ENCODE results near the gene PSMA1. TPM values are rescaled to one million over a fixed set of nuclear protein-coding genes. Genes with fewer than 3 reads are reported as not detected.

The PSMA1 gene
- polyA plus RNA-seq, 3 donors: 163 to 228 (median 201) TPM

GRCh38 chr11:14542324-14542723 lies 22.1 kb upstream of the PSMA1 start:
- Histone ChIP-seq H3K4me3 (replicated peaks in 1 of 3; ENCODE audit: low read depth in 2 of 3, low read length in 3 of 3) (peak overlapping the region in 1 of 3 experiments; percentile 37), H3K79me2 (ENCODE audit: insufficient read depth, low read length) (peaks cover 10% of the 10 kb centered on the region), H3K9me3 (replicated peaks in 1 of 2; ENCODE audit: control insufficient read depth in 1 of 2, insufficient read depth in 1 of 2, low read length in 2 of 2) (no peaks in the 10 kb centered on the region), H3K4me2 (replicated peaks; ENCODE audit: extremely low read depth, low read length, poor library complexity, severe bottlenecking) (peak overlapping the region; percentile 41), H4K20me1 (ENCODE audit: insufficient read depth, low read length) (no peaks in the 10 kb centered on the region), H3K36me3 (replicated peaks in 1 of 2; ENCODE audit: control insufficient read depth in 1 of 2, insufficient read depth in 2 of 2, low read length in 2 of 2) (no peaks in the 10 kb centered on the region), H2AFZ (ENCODE audit: insufficient read depth, low read depth, low read length, poor library complexity, severe bottlenecking) (no peak overlapping the region), H3K4me1 (ENCODE audit: control insufficient read depth in 1 of 2, insufficient read depth in 2 of 2, low read length in 2 of 2) (peaks cover 62 to 69% of the 10 kb centered on the region in 2 donors), H3K27ac (ENCODE audit: low read depth in 1 of 2, low read length in 2 of 2) (peak overlapping the region; percentile 55 to 92), H3K27me3 (ENCODE audit: control insufficient read depth in 2 of 2, insufficient read depth in 2 of 2, low read length in 2 of 2) (no peaks in the 10 kb centered on the region), H3K9ac (ENCODE audit: insufficient read depth, low read length, poor library complexity, severe bottlenecking) (no peak overlapping the region)
- DNase-seq: peak; percentile 12 to 32 (median 31)
- peak overlapping the region; percentile 73 to 94 (median 92) for H3K27ac Mint-ChIP-seq
- peaks cover 63% of the 10 kb centered on the region for H3K4me1 Mint-ChIP-seq
- H3K4me3 Mint-ChIP-seq: peak overlapping the region in 1 of 2 donors; percentile 23
- intact Hi-C loops (cut with micrococcal nuclease): loop anchor here (5.0 to 10.0 kb wide), 2 partner anchors 102 to 355 kb away; partner anchors contain the start of gene PDE3B (in 1 of the 2)
- no peaks in the 10 kb centered on the region for H3K36me3 Mint-ChIP-seq
- TF ChIP-seq, protein P1, sequence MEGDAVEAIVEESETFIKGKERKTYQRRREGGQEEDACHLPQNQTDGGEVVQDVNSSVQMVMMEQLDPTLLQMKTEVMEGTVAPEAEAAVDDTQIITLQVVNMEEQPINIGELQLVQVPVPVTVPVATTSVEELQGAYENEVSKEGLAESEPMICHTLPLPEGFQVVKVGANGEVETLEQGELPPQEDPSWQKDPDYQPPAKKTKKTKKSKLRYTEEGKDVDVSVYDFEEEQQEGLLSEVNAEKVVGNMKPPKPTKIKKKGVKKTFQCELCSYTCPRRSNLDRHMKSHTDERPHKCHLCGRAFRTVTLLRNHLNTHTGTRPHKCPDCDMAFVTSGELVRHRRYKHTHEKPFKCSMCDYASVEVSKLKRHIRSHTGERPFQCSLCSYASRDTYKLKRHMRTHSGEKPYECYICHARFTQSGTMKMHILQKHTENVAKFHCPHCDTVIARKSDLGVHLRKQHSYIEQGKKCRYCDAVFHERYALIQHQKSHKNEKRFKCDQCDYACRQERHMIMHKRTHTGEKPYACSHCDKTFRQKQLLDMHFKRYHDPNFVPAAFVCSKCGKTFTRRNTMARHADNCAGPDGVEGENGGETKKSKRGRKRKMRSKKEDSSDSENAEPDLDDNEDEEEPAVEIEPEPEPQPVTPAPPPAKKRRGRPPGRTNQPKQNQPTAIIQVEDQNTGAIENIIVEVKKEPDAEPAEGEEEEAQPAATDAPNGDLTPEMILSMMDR (IDR thresholded peaks at IDR 0.05): no peak
- H3K27me3 Mint-ChIP-seq (ENCODE audit: low read depth in 3 of 3): no peaks in the 10 kb centered on the region
- H3K9me3 Mint-ChIP-seq: peaks cover 0 to 2% (median 0%) of the 10 kb centered on the region in 7 donors

DNA sequence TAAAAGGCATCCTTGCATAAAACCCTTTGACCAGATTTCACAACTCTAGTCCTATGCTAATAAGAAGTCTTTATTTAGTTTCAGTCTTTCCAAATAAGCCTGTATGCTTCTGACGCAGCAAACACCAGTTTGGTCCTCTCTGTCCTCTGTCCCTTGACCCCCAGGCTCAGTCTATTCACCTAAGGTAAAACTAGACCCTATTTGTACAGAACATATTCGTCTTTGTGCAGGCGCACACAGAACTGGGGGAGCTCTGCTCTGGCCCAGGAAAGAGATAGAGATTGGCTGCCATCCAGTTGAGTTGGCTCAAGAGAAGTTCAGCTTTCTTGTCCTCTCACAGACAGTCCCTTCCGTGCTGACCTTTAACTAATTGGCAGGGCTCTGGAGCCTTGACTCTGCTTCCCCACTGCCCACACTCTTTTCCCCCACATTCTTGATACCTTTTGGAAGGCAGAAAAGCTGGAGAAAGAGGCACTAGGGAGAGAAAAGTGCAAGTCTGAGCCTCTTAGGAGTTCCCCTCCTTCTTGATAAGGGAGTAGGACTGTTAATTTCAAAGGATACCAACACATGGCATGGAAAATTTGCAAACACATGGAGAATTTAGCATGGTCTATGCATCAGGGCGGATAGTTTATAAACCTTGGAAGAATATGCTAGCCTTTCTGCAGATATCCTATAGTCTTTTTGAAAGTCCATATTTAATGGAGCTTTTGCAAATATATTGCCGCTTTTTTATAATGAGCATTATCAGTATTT lies 21.2 kb upstream of the PSMA1 start:
- peaks cover 65% of the 10 kb centered on the region for H3K4me1 Mint-ChIP-seq
- TF ChIP-seq, protein P1 (IDR thresholded peaks at IDR 0.05): no peak
- H3K27me3 ChIP-seq (ENCODE audit: control insufficient read depth in 2 of 2, insufficient read depth in 2 of 2, low read length in 2 of 2): no peaks in the 10 kb centered on the region
- DNase-seq: peak; percentile 29 to 67 (median 66)
- peak overlapping the region; percentile 87 to 92 for H3K27ac ChIP-seq (ENCODE audit: low read depth in 1 of 2, low read length in 2 of 2)
- WGBS (ENCODE audit: insufficient coverage): 44% methylated on average over 2 of the region's 6 CpGs
- no peaks in the 10 kb centered on the region for H3K36me3 ChIP-seq (replicated peaks in 1 of 2; ENCODE audit: control insufficient read depth in 1 of 2, insufficient read depth in 2 of 2, low read length in 2 of 2)
- peaks cover 0 to 2% (median 0%) of the 10 kb centered on the region in 7 donors for H3K9me3 Mint-ChIP-seq
- intact Hi-C loops (cut with micrococcal nuclease): loop anchor here (5.0 to 10.0 kb wide), 2 partner anchors 103 to 356 kb away; partner anchors contain the start of gene PDE3B (in 1 of the 2)
- H3K4me1 ChIP-seq (ENCODE audit: control insufficient read depth in 1 of 2, insufficient read depth in 2 of 2, low read length in 2 of 2): peaks cover 67 to 78% of the 10 kb centered on the region in 2 donors
- H3K79me2 ChIP-seq (ENCODE audit: insufficient read depth, low read length): peaks cover 10% of the 10 kb centered on the region
- no peaks in the 10 kb centered on the region for H3K9me3 ChIP-seq (replicated peaks in 1 of 2; ENCODE audit: control insufficient read depth in 1 of 2, insufficient read depth in 1 of 2, low read length in 2 of 2)
- no peaks in the 10 kb centered on the region for H3K36me3 Mint-ChIP-seq
- H4K20me1 ChIP-seq (ENCODE audit: insufficient read depth, low read length): no peaks in the 10 kb centered on the region
- H3K27me3 Mint-ChIP-seq (ENCODE audit: low read depth in 3 of 3): no peaks in the 10 kb centered on the region
- H3K27ac Mint-ChIP-seq: peak overlapping the region; percentile 92 to 98 (median 97)
- peak overlapping the region; percentile 80 for H2AFZ ChIP-seq (ENCODE audit: insufficient read depth, low read depth, low read length, poor library complexity, severe bottlenecking)
- H3K4me3 ChIP-seq (replicated peaks in 1 of 3; ENCODE audit: low read depth in 2 of 3, low read length in 3 of 3): peak overlapping the region in 2 of 3 experiments; percentile 20 to 63
- peak overlapping the region; percentile 51 for H3K9ac ChIP-seq (ENCODE audit: insufficient read depth, low read length, poor library complexity, severe bottlenecking)
- peak overlapping the region; percentile 75 to 80 for H3K4me3 Mint-ChIP-seq
- H3K4me2 ChIP-seq (replicated peaks; ENCODE audit: extremely low read depth, low read length, poor library complexity, severe bottlenecking): peak overlapping the region; percentile 61

Data from CD14-positive monocyte (primary cell).